C4-2B (cell line): ENCODE results near the gene U2AF2.

Experiments used
- CTCF ChIP-seq: fragments of 450-650 bp; conservative IDR thresholded peaks from 2 replicates; pipeline ENCODE4 v1.5.1; 2017; ENCODE audit warnings: mild to moderate bottlenecking
- ZFX ChIP-seq: fragments of 450-650 bp; IDR thresholded peaks from 2 replicates; pipeline ENCODE4 v1.6.1; 2017

- TF ChIP-seq CTCF (no peak), ZFX (no peak)
These were observed 4.1 kb downstream of the U2AF2 start for GRCh38 chr19:55658846-55659459.
